Liver (tissue), 3 donors: ENCODE measurements around the gene SLC24A1.

ENCODE experiments used
- CTCF ChIP-seq: fragments of 150-350 bp; IDR thresholded peaks from 2 replicates; pipeline ENCODE4 v1.5.1; 2017; ENCODE audit warnings: improper control_type of control experiment, low read depth, low read length; ENCODE audit not compliant: missing input control
- FOXA1 ChIP-seq: IDR thresholded peaks from 2 replicates; pipeline ENCODE4 v1.6.1; 2016; ENCODE audit warnings: antibody characterized with exemption
- HNF4A ChIP-seq, 2 donors: conservative IDR thresholded peaks; 2 replicates each; pipeline ENCODE4 v1.6.1; 2016; ENCODE audit warnings: antibody characterized with exemption in 2 of 2, mild to moderate bottlenecking in 2 of 2
- YY1 ChIP-seq: IDR thresholded peaks from 2 replicates; pipeline ENCODE4 v1.6.1; 2016; ENCODE audit warnings: antibody characterized with exemption, mild to moderate bottlenecking
- donor health status: healthy.
- donor health status: healthy.

- TF ChIP-seq YY1 (no peak), CTCF (no peak), HNF4A (conservative IDR thresholded peaks at IDR 0.05) (no peak), FOXA1 (no peak)
These were observed 41.8 kb downstream of the SLC24A1 start for GRCh38 chr15:65663521-65663920.
